HepG2 (cell line): ENCODE measurements around the gene RNGTT. TPM values are rescaled to one million over a fixed set of nuclear protein-coding genes. Genes with fewer than 3 reads are reported as not detected.

Experiments
- ATAC-seq: fragments of 200-7000 bp; cut with Tn5 transposase; 3 replicates; pipeline ENCODE4 v1.9.1; 2020; ENCODE audit warnings: mild to moderate bottlenecking, moderate library complexity
- BruUV-seq: library from RNA; stranded (reverse); fragments of 400-500 nt; replicated peaks from 2 replicates; lab custom pipeline; 2021; lab: Mats Ljungman, UMichigan
- CTCF ChIA-PET: fragments of 300-600 bp; formaldehyde crosslinking; extraction: SDS; loops from one replicate; lab custom pipeline; 2021; ENCODE audit warnings: low total read pairs, inconsistent platforms, low intra/inter-chr PET ratio; lab: Yijun Ruan, JAX
- POLR2A ChIA-PET: fragments of 350-600 bp; sonication (Branson Sonifier 250); formaldehyde crosslinking; loops from one replicate; lab custom pipeline; 2020; ENCODE audit warnings: antibody characterized with exemption, inconsistent platforms; lab: Yijun Ruan, JAX
- DNase-seq: peaks from one replicate; pipeline ENCODE4 v3.0.0-alpha.2; 2015; ENCODE audit warnings: low spot score
- FAIRE-seq: peaks from 3 replicates; lab custom pipeline; 2011; peaks lifted over from hg19 to GRCh38; lab: Jason Lieb, UNC
- H2AFZ ChIP-seq: one replicate; pipeline ENCODE4 v1.6.1; 2011; ENCODE audit warnings: low read length, inconsistent platforms
- H3K27ac ChIP-seq: fragments of 300-600 bp; 3 replicates; pipeline ENCODE4 v1.8.0; 2011; ENCODE audit warnings: mixed run types, mild to moderate bottlenecking, mixed read lengths, low read length, inconsistent platforms; ENCODE audit not compliant: insufficient read depth; ENCODE audit errors: extremely low read length
- H3K27me3 ChIP-seq, 2 experiments: fragments of 200-600 bp in 1 of 2; 2 replicates in 1 of 2; 3 replicates in 1 of 2; pipeline versions ENCODE4 v1.6.0 to v1.8.0; 2011; ENCODE audit warnings: low read length in 2 of 2, mild to moderate bottlenecking in 2 of 2, moderate library complexity in 2 of 2, inconsistent platforms in 1 of 2; ENCODE audit not compliant: insufficient read depth in 2 of 2, control insufficient read depth in 1 of 2
- H3K36me3 ChIP-seq, 2 experiments: fragments of 200-600 bp in 1 of 2; replicated peaks in 1 of 2; 2 replicates in 1 of 2; 3 replicates in 1 of 2; pipeline versions ENCODE4 v1.5.1 to v1.8.0; 2011; ENCODE audit warnings: low read length in 2 of 2, inconsistent platforms in 1 of 2; ENCODE audit not compliant: insufficient read depth in 2 of 2, control insufficient read depth in 1 of 2
- H3K4me1 ChIP-seq: 2 replicates; pipeline ENCODE4 v1.5.1; 2012; ENCODE audit warnings: low read length, inconsistent platforms; ENCODE audit not compliant: insufficient read depth
- H3K4me2 ChIP-seq: 2 replicates; pipeline ENCODE4 v1.6.0; 2011; ENCODE audit warnings: low read depth, low read length, inconsistent platforms
- H3K4me3 ChIP-seq, 3 experiments: fragments of 200-600 bp in 1 of 3; sonication (generic), shearing (Covaris generic) in 1 of 3; replicated peaks in 1 of 3; 2 replicates each; pipeline ENCODE4 v1.5.1; 2011 to 2016; ENCODE audit warnings: low read length in 3 of 3, inconsistent platforms in 2 of 3, low read depth in 2 of 3, mild to moderate bottlenecking in 2 of 3, control low read depth in 1 of 3, mixed read lengths in 1 of 3; ENCODE audit not compliant: insufficient read depth in 1 of 3
- H3K79me2 ChIP-seq: one replicate; pipeline ENCODE4 v1.6.1; 2011; ENCODE audit warnings: low read length, inconsistent platforms; ENCODE audit not compliant: insufficient read depth
- H3K9ac ChIP-seq: 2 replicates; pipeline ENCODE4 v1.6.0; 2011; ENCODE audit warnings: mild to moderate bottlenecking, low read depth, low read length, inconsistent platforms; ENCODE audit not compliant: insufficient read depth
- H3K9me3 ChIP-seq: 2 replicates; pipeline ENCODE4 v1.5.1; 2012; ENCODE audit warnings: mild to moderate bottlenecking, low read length
- H4K20me1 ChIP-seq: 2 replicates; pipeline ENCODE4 v1.6.0; 2011; ENCODE audit warnings: inconsistent platforms, mild to moderate bottlenecking, low read length, moderate library complexity; ENCODE audit not compliant: insufficient read depth
- ATF7 ChIP-seq, 2 experiments: fragments of 450-650 bp in 1 of 2; sonication (generic) in 1 of 2; formaldehyde crosslinking in 1 of 2; IDR thresholded peaks; 2 replicates each; pipeline versions ENCODE4 v1.4.0 to v1.6.1; 2016 to 2020; ENCODE audit warnings: antibody characterized with exemption in 1 of 2, mild to moderate bottlenecking in 1 of 2, missing genetic modification reagents in 1 of 2
- CC2D1A ChIP-seq: sonication (generic); formaldehyde crosslinking; IDR thresholded peaks from 2 replicates; pipeline ENCODE4 v1.8.1; 2023; ENCODE audit warnings: mild to moderate bottlenecking, missing genetic modification reagents
- FOXK1 ChIP-seq: sonication (generic); formaldehyde crosslinking; IDR thresholded peaks from 2 replicates; pipeline ENCODE4 v1.4.0; 2020; ENCODE audit warnings: low read depth, missing genetic modification reagents, borderline replicate concordance
- LCORL ChIP-seq, 2 experiments: fragments of 450-650 bp in 1 of 2; sonication (generic) in 1 of 2; formaldehyde crosslinking in 1 of 2; IDR thresholded peaks; 2 replicates each; pipeline versions ENCODE4 v1.5.0 to v1.6.1; 2017 to 2020; ENCODE audit warnings: antibody characterized with exemption in 1 of 2, missing genetic modification reagents in 1 of 2
- MXD4 ChIP-seq: IDR thresholded peaks from 2 replicates; pipeline ENCODE4 v1.6.1; 2016; ENCODE audit warnings: mild to moderate bottlenecking, missing biosample characterization, missing genetic modification reagents
- NFIB ChIP-seq: sonication (generic); formaldehyde crosslinking; IDR thresholded peaks from 2 replicates; pipeline ENCODE4 v1.9.0; 2021; ENCODE audit warnings: missing genetic modification reagents, mild to moderate bottlenecking, borderline replicate concordance
- NFYB ChIP-seq: sonication (generic); formaldehyde crosslinking; IDR thresholded peaks from 2 replicates; pipeline ENCODE4 v1.4.0; 2020; ENCODE audit warnings: missing genetic modification reagents
- POLR2G ChIP-seq: fragments of 200-400 bp; formaldehyde crosslinking; IDR thresholded peaks from 2 replicates; pipeline ENCODE4 v1.6.1; 2018; ENCODE audit warnings: mild to moderate bottlenecking, low read depth, low read length, moderate library complexity
- SP5 ChIP-seq: IDR thresholded peaks from 2 replicates; pipeline ENCODE4 v1.6.1; 2016; ENCODE audit warnings: low read depth, borderline replicate concordance
- ZFP41 ChIP-seq: sonication (generic); formaldehyde crosslinking; IDR thresholded peaks from 2 replicates; pipeline ENCODE4 v1.4.0; 2020; ENCODE audit warnings: mild to moderate bottlenecking, missing genetic modification reagents, borderline replicate concordance
- ZFYVE20 ChIP-seq: sonication (generic); formaldehyde crosslinking; IDR thresholded peaks from 2 replicates; pipeline ENCODE4 v1.8.0; 2023; ENCODE audit warnings: low read depth, mild to moderate bottlenecking, moderate library complexity, missing genetic modification reagents, borderline replicate concordance
- ZNF20 ChIP-seq: sonication (generic); formaldehyde crosslinking; IDR thresholded peaks from 2 replicates; pipeline ENCODE4 v1.4.0; 2020; ENCODE audit warnings: mild to moderate bottlenecking, moderate library complexity, missing genetic modification reagents
- ZNF282 ChIP-seq: fragments of 450-650 bp; IDR thresholded peaks from 2 replicates; pipeline ENCODE4 v1.6.1; 2018; ENCODE audit not compliant: partially characterized antibody
- ZNF44 ChIP-seq: sonication (generic); formaldehyde crosslinking; IDR thresholded peaks from 2 replicates; pipeline ENCODE4 v1.5.1; 2020; ENCODE audit warnings: mild to moderate bottlenecking, missing genetic modification reagents
- ZNF776 ChIP-seq: sonication (generic); formaldehyde crosslinking; IDR thresholded peaks from 2 replicates; pipeline ENCODE4 v1.4.0; 2020; ENCODE audit warnings: mild to moderate bottlenecking, missing genetic modification reagents
- ZNF878 ChIP-seq: sonication (generic); formaldehyde crosslinking; IDR thresholded peaks from 2 replicates; pipeline ENCODE4 v1.8.1; 2023; ENCODE audit warnings: mild to moderate bottlenecking, missing genetic modification reagents, moderate library complexity
- WGBS: methylation state at CpG from one replicate; pipeline ENCODE4 v1.1.6; 2017; ENCODE audit warnings: low lambda C conversion rate; 5-methylcytosine and 5-hydroxymethylcytosine counted together
- in situ Hi-C: cut with HindIII; loops from 2 replicates; pipeline ENCODE4 v1.10.0; 2017; ENCODE audit warnings: low pct_unique_long_range_greater_than_20kb; ENCODE audit not compliant: extremely low pct_ligation_motif_present
- intact Hi-C: fragments of 100-400 bp; cut with micrococcal nuclease; formaldehyde crosslinking; loops from one replicate; pipeline ENCODE4 v1.10.0; 2022; ENCODE audit not compliant: unreplicated experiment
- polyA plus RNA-seq, 8 experiments: library from polyadenylated mRNA; depleted of rRNA in 3 of 8; stranded (reverse) in 7 of 8; unstranded in 1 of 8; fragments of >200 nt; fragmentation: Illumina TruSeq in 4 of 8; extraction: Trizol in 4 of 8; gene quantifications; 2 replicates each; pipeline versions ENCODE4 v1.2.1 to v1.2.3, GENCODE V29; 2011 to 2016; ENCODE audit warnings: low read depth in 4 of 8, missing spikeins in 1 of 8, mixed read lengths in 1 of 8; ENCODE audit not compliant: insufficient read depth in 1 of 8
- total RNA-seq, 5 experiments: library from RNA; depleted of rRNA; stranded (reverse); fragments of >200 nt; fragmentation: Illumina TruSeq; extraction: Trizol; gene quantifications; 2 replicates each; pipeline ENCODE4 v1.2.3, GENCODE V29; 2016; ENCODE audit warnings: low read depth in 1 of 5
- TF ChIP-seq, protein P1 (sequence below): sonication (generic); formaldehyde crosslinking; IDR thresholded peaks from 2 replicates; pipeline ENCODE4 v1.5.1; 2020; ENCODE audit warnings: mild to moderate bottlenecking, missing genetic modification reagents, borderline replicate concordance
- TF ChIP-seq, protein P2 (sequence below): sonication (generic); formaldehyde crosslinking; IDR thresholded peaks from 2 replicates; pipeline ENCODE4 v1.5.0; 2020; ENCODE audit warnings: missing genetic modification reagents
- TF ChIP-seq, protein P3 (sequence below): sonication (generic); formaldehyde crosslinking; IDR thresholded peaks from 2 replicates; pipeline ENCODE4 v1.5.0; 2020; ENCODE audit warnings: missing genetic modification reagents
- TF ChIP-seq, protein P4 (sequence below): sonication (generic); formaldehyde crosslinking; IDR thresholded peaks from 2 replicates; pipeline ENCODE4 v1.8.0; 2022; ENCODE audit warnings: mild to moderate bottlenecking, missing genetic modification reagents; ENCODE audit not compliant: insufficient replicate concordance

The RNGTT gene
- total and polyA plus RNA-seq, 2 of the 13 experiments (the other 11 are each of a cell fraction or from before 2014, with no cell fraction given) = 6.0 to 22.6 TPM

DNA sequence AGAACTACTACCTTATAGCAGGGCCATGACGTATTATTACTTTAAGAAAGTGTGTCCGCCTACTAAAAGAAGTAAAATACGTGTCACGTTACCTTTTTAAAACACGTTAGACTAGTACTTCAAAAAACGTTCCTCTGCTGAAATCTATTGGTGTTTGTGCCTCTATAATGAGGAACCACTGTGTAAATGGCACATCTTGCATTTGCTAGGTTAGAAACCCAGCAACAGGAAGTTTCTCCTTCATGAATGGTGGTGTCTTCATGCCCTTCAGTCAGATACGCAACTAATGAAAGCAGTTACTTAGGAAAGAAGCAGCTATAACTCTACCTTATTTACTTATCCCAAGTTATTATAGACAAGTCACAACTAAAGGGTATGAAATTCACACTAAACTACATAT is 343.5 kb downstream of the RNGTT start:
- CTCF ChIA-PET = no interaction called here
- TF ChIP-seq ATF7 (IDR thresholded peaks at IDR 0.05) = no peak
- TF ChIP-seq ATF7 (CRISPR knock-in tag; IDR thresholded peaks at IDR 0.05) = no peak
- no peak for TF ChIP-seq ZFP41 (CRISPR knock-in tag)
- TF ChIP-seq NFIB (CRISPR knock-in tag) = no peak
- TF ChIP-seq, protein P1, sequence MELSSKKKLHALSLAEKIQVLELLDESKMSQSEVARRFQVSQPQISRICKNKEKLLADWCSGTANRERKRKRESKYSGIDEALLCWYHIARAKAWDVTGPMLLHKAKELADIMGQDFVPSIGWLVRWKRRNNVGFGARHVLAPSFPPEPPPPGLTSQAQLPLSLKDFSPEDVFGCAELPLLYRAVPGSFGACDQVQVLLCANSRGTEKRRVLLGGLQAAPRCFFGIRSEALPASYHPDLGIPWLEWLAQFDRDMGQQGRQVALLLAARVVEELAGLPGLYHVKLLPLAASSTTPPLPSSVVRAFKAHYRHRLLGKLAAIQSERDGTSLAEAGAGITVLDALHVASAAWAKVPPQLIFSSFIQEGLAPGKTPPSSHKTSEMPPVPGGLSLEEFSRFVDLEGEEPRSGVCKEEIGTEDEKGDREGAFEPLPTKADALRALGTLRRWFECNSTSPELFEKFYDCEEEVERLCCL (CRISPR knock-in tag) = no peak
- TF ChIP-seq ZNF776 (CRISPR knock-in tag) = no peak
- no peak for TF ChIP-seq NFYB (CRISPR knock-in tag)
- TF ChIP-seq POLR2G = no peak
- TF ChIP-seq, protein P2, sequence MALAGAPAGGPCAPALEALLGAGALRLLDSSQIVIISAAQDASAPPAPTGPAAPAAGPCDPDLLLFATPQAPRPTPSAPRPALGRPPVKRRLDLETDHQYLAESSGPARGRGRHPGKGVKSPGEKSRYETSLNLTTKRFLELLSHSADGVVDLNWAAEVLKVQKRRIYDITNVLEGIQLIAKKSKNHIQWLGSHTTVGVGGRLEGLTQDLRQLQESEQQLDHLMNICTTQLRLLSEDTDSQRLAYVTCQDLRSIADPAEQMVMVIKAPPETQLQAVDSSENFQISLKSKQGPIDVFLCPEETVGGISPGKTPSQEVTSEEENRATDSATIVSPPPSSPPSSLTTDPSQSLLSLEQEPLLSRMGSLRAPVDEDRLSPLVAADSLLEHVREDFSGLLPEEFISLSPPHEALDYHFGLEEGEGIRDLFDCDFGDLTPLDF (CRISPR knock-in tag) = no peak
- no peak for TF ChIP-seq MXD4 (CRISPR knock-in tag)
- no peak for TF ChIP-seq ZFYVE20 (CRISPR knock-in tag)
- no peak for TF ChIP-seq ZNF20 (CRISPR knock-in tag)
- no peak for TF ChIP-seq ZNF282
- no peak for TF ChIP-seq SP5
- TF ChIP-seq ZNF878 = no peak
- no peak for TF ChIP-seq ZNF44 (CRISPR knock-in tag)
- TF ChIP-seq, protein P3, sequence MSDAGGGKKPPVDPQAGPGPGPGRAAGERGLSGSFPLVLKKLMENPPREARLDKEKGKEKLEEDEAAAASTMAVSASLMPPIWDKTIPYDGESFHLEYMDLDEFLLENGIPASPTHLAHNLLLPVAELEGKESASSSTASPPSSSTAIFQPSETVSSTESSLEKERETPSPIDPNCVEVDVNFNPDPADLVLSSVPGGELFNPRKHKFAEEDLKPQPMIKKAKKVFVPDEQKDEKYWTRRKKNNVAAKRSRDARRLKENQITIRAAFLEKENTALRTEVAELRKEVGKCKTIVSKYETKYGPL = no peak
- no peak for TF ChIP-seq FOXK1 (CRISPR knock-in tag)
- no peak for TF ChIP-seq LCORL (IDR thresholded peaks at IDR 0.05)
- TF ChIP-seq LCORL (CRISPR knock-in tag; IDR thresholded peaks at IDR 0.05) = no peak
- TF ChIP-seq CC2D1A (CRISPR knock-in tag) = no peak
- TF ChIP-seq, protein P4, sequence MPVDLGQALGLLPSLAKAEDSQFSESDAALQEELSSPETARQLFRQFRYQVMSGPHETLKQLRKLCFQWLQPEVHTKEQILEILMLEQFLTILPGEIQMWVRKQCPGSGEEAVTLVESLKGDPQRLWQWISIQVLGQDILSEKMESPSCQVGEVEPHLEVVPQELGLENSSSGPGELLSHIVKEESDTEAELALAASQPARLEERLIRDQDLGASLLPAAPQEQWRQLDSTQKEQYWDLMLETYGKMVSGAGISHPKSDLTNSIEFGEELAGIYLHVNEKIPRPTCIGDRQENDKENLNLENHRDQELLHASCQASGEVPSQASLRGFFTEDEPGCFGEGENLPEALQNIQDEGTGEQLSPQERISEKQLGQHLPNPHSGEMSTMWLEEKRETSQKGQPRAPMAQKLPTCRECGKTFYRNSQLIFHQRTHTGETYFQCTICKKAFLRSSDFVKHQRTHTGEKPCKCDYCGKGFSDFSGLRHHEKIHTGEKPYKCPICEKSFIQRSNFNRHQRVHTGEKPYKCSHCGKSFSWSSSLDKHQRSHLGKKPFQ (CRISPR knock-in tag) = no peak
- TF ChIP-seq, all 625 proteins: peak for 0
- POLR2A ChIA-PET = no interaction called here
- no peak overlapping the region for H3K4me2 ChIP-seq
- H3K27ac ChIP-seq = no peak overlapping the region
- ATAC-seq (no peak), FAIRE-seq (no peak), DNase-seq (no peak)
- H3K79me2 ChIP-seq = no peaks in the 10 kb centered on the region
- no peaks in the 10 kb centered on the region for H3K4me1 ChIP-seq
- no peak overlapping the region for H3K9ac ChIP-seq
- H3K9me3 ChIP-seq = no peaks in the 10 kb centered on the region
- no peaks in the 10 kb centered on the region; a peak in 1 of 5 replicates for H3K27me3 ChIP-seq
- intact Hi-C loops = no loop called here
- no peaks in the 10 kb centered on the region for H4K20me1 ChIP-seq
- H3K36me3 ChIP-seq = no peaks in the 10 kb centered on the region
- no peak overlapping the region for H3K4me3 ChIP-seq
- H2AFZ ChIP-seq = no peak overlapping the region
- in situ Hi-C loops = no loop called here
- no TSS peak for BruUV-seq
- 91% methylated on average over 7 of the region's 7 CpGs for WGBS
